ENCODE results near the gene LPP.

The LPP gene

GRCh38 chr3:188452158-188452772 is 298.3 kb downstream of the LPP start:
- in situ Hi-C loops (cut with HindIII; ENCODE audit: low sequenced_read_pairs), result no loop called here
- no peak overlapping the region for H3K4me3 ChIP-seq (ENCODE audit: low read depth, low read length)
- TF ChIP-seq CTCF (IDR thresholded peaks at IDR 0.05; ENCODE audit: low read depth, low read length, missing control alignments), result no peak
- DNase-seq (ENCODE audit: low read depth), result no peak

GRCh38 chr3:188453431-188454384 is 299.8 kb downstream of the LPP start:
- no peak for DNase-seq (ENCODE audit: low read depth)
- TF ChIP-seq CTCF (IDR thresholded peaks at IDR 0.05; ENCODE audit: low read depth, low read length, missing control alignments), result no peak
- H3K4me3 ChIP-seq (ENCODE audit: low read depth, low read length), result no peak overlapping the region
- in situ Hi-C loops (cut with HindIII; ENCODE audit: low sequenced_read_pairs), result no loop called here

- no peak for DNase-seq (ENCODE audit: low read depth)
- no peak overlapping the region for H3K4me3 ChIP-seq (ENCODE audit: low read depth, low read length)
- TF ChIP-seq CTCF (IDR thresholded peaks at IDR 0.05; ENCODE audit: low read depth, low read length, missing control alignments), result no peak
- in situ Hi-C loops (cut with HindIII; ENCODE audit: low sequenced_read_pairs), result no loop called here
Observed at GRCh38 chr3:188455748-188456147, 301.8 kb downstream of the LPP start.

GRCh38 chr3:188458756-188459155 is 304.8 kb downstream of the LPP start:
- DNase-seq (ENCODE audit: low read depth), result peak; percentile 75
- H3K4me3 ChIP-seq (ENCODE audit: low read depth, low read length), result no peak overlapping the region
- TF ChIP-seq CTCF (IDR thresholded peaks at IDR 0.05; ENCODE audit: low read depth, low read length, missing control alignments), result no peak
- in situ Hi-C loops (cut with HindIII; ENCODE audit: low sequenced_read_pairs), result no loop called here

- no peak overlapping the region for H3K4me3 ChIP-seq (ENCODE audit: low read depth, low read length)
- in situ Hi-C loops (cut with HindIII; ENCODE audit: low sequenced_read_pairs), result no loop called here
- no peak for TF ChIP-seq CTCF (IDR thresholded peaks at IDR 0.05; ENCODE audit: low read depth, low read length, missing control alignments)
- peak; percentile 67 for DNase-seq (ENCODE audit: low read depth)
Observed at GRCh38 chr3:188465311-188465710, 311.4 kb downstream of the LPP start.

- peak; percentile 67 for DNase-seq (ENCODE audit: low read depth)
- TF ChIP-seq CTCF (IDR thresholded peaks at IDR 0.05; ENCODE audit: low read depth, low read length, missing control alignments), result no peak
- no peak overlapping the region for H3K4me3 ChIP-seq (ENCODE audit: low read depth, low read length)
- in situ Hi-C loops (cut with HindIII; ENCODE audit: low sequenced_read_pairs), result no loop called here
Observed at GRCh38 chr3:188468196-188468595, 314.2 kb downstream of the LPP start.
